Progenitor cell of endocrine pancreas (in vitro differentiated cells): ENCODE results near the gene ME3. TPM values are rescaled to one million over a fixed set of nuclear protein-coding genes. Genes with fewer than 3 reads are reported as not detected.

Experiments
- DNase-seq: peaks from one replicate; pipeline ENCODE4 v3.0.0; 2021; ENCODE audit warnings: low spot score; ENCODE audit not compliant: unreplicated experiment
- H3K27ac Mint-ChIP-seq: 2 replicates; pipeline ENCODE4 v1.8.0; 2021; ENCODE audit warnings: mild to moderate bottlenecking, moderate library complexity, mixed read lengths
- H3K27me3 Mint-ChIP-seq: 2 replicates; pipeline ENCODE4 v1.8.0; 2021; ENCODE audit warnings: mixed read lengths
- H3K36me3 Mint-ChIP-seq: 2 replicates; pipeline ENCODE4 v1.8.0; 2022; ENCODE audit warnings: mixed read lengths; ENCODE audit not compliant: insufficient read depth
- H3K4me1 Mint-ChIP-seq: 2 replicates; pipeline ENCODE4 v1.8.0; 2021; ENCODE audit warnings: low read depth, mixed read lengths
- H3K4me3 Mint-ChIP-seq: 2 replicates; pipeline ENCODE4 v1.8.0; 2021; ENCODE audit warnings: low read depth, mild to moderate bottlenecking, moderate library complexity, mixed read lengths
- H3K9me3 Mint-ChIP-seq: 2 replicates; pipeline ENCODE4 v1.8.0; 2021; ENCODE audit warnings: low read depth, mixed read lengths
- total RNA-seq: library from RNA; stranded (reverse); gene quantifications from 2 replicates; pipeline ENCODE4 v1.2.1, GENCODE V29; 2021
- TF ChIP-seq, protein P1 (sequence below): fragments of 200-600 bp; sonication (generic); IDR thresholded peaks from one replicate; pipeline ENCODE4 v1.5.0; 2021; ENCODE audit warnings: antibody characterized with exemption, mild to moderate bottlenecking; ENCODE audit not compliant: unreplicated experiment

The ME3 gene
- total RNA-seq, 1 donor from 2014 or later: 8.6 TPM

DNA sequence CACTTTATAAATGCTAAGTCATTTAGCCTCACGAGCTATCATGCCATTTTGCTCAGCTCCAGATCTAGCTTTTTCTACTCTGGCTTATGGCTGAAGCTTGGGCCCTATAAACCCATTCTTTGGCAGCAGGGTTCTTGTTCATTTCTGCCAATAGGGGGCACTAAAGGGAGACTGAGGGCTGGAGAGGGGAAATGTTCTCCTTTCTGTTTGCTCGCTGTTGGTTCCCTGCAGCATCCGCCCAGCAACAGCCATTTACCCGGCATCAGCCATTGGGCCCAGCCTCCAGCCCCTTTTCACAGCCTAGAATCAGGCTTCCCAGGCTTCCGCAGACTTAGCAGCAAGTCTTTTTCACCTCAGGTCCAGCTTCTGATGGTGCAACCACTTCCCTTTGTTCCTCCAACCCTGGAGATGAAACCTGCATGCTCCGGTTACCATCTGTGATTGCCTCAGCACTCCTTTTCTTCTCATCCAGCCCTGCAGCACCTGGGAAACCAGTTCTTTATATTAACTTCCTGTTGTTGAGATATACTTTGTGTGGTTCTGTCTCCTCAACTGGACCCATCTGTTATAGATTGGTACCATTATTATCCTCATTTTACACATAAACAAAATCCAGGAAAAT lies 4.2 kb upstream of the ME3 start:
- Mint-ChIP-seq H3K27ac (no peak overlapping the region), H3K27me3 (peaks cover 27% of the 10 kb centered on the region), H3K4me3 (no peak overlapping the region), H3K4me1 (peaks cover 39% of the 10 kb centered on the region), H3K9me3 (no peaks in the 10 kb centered on the region), H3K36me3 (no peaks in the 10 kb centered on the region)
- no peak for DNase-seq
- TF ChIP-seq, protein P1, sequence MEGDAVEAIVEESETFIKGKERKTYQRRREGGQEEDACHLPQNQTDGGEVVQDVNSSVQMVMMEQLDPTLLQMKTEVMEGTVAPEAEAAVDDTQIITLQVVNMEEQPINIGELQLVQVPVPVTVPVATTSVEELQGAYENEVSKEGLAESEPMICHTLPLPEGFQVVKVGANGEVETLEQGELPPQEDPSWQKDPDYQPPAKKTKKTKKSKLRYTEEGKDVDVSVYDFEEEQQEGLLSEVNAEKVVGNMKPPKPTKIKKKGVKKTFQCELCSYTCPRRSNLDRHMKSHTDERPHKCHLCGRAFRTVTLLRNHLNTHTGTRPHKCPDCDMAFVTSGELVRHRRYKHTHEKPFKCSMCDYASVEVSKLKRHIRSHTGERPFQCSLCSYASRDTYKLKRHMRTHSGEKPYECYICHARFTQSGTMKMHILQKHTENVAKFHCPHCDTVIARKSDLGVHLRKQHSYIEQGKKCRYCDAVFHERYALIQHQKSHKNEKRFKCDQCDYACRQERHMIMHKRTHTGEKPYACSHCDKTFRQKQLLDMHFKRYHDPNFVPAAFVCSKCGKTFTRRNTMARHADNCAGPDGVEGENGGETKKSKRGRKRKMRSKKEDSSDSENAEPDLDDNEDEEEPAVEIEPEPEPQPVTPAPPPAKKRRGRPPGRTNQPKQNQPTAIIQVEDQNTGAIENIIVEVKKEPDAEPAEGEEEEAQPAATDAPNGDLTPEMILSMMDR: peak; percentile 40

DNA sequence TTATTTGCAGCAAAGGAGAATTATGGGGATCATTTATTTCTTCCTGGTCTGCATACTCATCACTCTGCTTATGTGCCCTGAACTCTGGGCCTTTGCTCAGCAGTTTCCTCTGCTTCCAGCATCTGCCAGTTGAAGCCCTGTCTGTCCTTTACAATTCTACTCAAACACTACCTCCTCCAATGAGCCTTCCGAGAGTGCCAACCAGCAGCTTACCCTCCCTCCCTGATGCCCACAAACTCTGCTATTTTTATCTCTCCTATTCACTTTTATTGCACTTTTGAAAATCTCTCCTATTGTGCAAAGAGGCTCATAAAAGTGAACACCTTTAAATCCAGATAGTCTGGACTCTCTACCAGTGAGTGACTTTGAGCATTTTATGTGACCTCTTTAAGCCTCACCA lies 3.6 kb upstream of the ME3 start:
- Mint-ChIP-seq H3K4me3 (no peak overlapping the region), H3K9me3 (no peaks in the 10 kb centered on the region), H3K27ac (no peak overlapping the region), H3K27me3 (peaks cover 32% of the 10 kb centered on the region), H3K4me1 (peaks cover 41% of the 10 kb centered on the region), H3K36me3 (no peaks in the 10 kb centered on the region)
- DNase-seq: no peak
- TF ChIP-seq, protein P1: no peak

DNA sequence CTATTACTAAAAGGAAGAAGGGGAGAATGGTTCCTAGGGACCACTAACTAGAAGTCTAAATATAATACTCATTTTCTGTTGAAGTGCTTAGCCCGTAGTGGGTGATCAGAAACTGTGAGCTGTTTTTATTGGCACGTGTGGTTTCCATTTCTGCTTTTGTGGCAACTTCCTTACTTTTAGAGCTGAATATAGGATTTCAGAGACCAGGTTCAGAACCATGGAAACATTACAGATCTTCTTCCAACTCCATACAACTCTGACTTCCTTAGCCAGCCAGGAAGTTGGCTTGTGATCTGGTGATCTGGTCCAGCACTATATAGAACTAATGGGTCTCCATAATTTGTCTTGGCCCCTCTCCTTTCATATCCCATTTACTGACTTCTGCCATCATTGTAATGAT lies 2.6 kb upstream of the ME3 start:
- DNase-seq: no peak
- no peak overlapping the region for H3K27ac Mint-ChIP-seq
- TF ChIP-seq, protein P1: no peak
- no peaks in the 10 kb centered on the region for H3K9me3 Mint-ChIP-seq
- peaks cover 35% of the 10 kb centered on the region for H3K27me3 Mint-ChIP-seq
- peaks cover 36% of the 10 kb centered on the region for H3K4me1 Mint-ChIP-seq
- H3K36me3 Mint-ChIP-seq: no peaks in the 10 kb centered on the region
- H3K4me3 Mint-ChIP-seq: no peak overlapping the region

DNA sequence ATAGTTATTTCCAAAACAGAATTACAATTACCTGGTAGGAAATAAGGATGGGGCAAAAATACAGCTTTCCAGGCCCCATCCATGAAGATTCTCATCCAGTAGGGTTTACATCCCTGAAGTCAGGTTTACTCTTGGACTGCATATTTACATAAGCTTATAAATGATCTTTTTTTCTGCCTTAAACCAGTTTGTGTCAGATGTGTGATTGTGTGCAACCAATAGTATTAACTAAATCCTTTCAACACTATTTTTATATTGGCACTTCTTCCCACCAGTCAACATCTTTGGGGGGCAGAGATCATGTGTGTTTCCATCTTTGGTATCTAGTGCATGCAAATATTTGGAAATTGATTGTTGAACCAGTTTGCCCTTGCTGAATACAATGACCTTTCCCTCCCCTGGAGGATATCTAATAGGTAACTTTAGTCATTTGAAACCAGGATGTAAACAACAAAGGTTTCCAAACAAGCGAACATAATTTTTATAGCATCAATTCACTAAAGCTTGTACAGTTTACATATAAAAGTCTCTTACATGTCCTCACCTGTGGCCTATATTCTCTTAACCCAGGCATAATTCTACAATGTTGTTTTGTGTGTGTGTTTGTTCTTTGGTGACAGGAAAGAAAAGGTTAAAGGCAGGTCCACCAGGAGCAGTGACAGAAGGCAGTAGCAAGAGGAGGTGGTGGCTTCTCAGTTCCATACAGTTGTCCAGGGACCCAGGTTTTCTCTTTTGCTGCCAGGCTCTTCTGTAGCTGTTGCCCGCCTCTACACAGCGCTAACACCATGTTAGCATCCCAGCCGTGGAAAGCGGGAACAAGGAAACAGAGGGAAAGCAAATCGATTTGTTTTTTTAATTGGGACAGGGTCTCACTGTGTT lies 1.7 kb upstream of the ME3 start:
- H3K27ac Mint-ChIP-seq: peak overlapping the region; percentile 41

More for the DNA sequence above, 1.7 kb upstream of the ME3 start:
- DNase-seq: no peak
- H3K9me3 Mint-ChIP-seq: no peaks in the 10 kb centered on the region
- peaks cover 44% of the 10 kb centered on the region for H3K27me3 Mint-ChIP-seq
- H3K4me3 Mint-ChIP-seq: no peak overlapping the region
- H3K4me1 Mint-ChIP-seq: peaks cover 36% of the 10 kb centered on the region
- TF ChIP-seq, protein P1: no peak
- H3K36me3 Mint-ChIP-seq: no peaks in the 10 kb centered on the region
